Measurements from ENCODE around the gene SLC39A11. TPM values are rescaled to one million over a fixed set of nuclear protein-coding genes. Genes with fewer than 3 reads are reported as not detected.

SLC39A11 gene
- total RNA-seq, 1 experiment from 2014 or later = 15.8 TPM

DNA sequence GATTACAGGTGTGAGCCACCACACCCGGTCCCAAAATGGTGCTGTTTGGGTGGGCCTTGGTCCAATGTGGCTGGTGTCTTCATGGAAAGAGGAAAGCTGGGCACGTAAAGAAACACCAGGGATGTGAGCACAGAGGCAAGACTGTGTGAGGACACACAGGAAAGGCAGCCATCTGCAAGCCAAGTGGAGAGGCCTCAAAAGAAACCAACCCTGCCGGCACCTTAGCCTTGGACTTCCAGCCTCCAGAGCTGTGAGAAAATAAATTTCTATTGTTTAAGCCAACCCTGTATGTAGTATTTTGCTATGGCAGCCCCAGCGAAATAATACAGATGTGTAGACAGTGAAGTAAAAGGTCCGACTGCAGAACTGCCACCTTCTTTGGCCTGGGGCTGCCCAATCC lies 68.7 kb downstream of the SLC39A11 start:
- no peak overlapping the region for H3K27ac Mint-ChIP-seq (ENCODE audit: low read depth, unreplicated experiment)
- H3K36me3 Mint-ChIP-seq (ENCODE audit: insufficient read depth, unreplicated experiment) = no peaks in the 10 kb centered on the region
- CTCF ChIA-PET = interaction anchor here (0.9 kb wide), 1 partner anchor 299 kb away, joined by 4 read pairs; no protein-coding TSS in a partner anchor
- intact Hi-C loops (cut with micrococcal nuclease) = no loop called here
- POLR2A ChIA-PET = no interaction called here
- TF ChIP-seq, protein P1, sequence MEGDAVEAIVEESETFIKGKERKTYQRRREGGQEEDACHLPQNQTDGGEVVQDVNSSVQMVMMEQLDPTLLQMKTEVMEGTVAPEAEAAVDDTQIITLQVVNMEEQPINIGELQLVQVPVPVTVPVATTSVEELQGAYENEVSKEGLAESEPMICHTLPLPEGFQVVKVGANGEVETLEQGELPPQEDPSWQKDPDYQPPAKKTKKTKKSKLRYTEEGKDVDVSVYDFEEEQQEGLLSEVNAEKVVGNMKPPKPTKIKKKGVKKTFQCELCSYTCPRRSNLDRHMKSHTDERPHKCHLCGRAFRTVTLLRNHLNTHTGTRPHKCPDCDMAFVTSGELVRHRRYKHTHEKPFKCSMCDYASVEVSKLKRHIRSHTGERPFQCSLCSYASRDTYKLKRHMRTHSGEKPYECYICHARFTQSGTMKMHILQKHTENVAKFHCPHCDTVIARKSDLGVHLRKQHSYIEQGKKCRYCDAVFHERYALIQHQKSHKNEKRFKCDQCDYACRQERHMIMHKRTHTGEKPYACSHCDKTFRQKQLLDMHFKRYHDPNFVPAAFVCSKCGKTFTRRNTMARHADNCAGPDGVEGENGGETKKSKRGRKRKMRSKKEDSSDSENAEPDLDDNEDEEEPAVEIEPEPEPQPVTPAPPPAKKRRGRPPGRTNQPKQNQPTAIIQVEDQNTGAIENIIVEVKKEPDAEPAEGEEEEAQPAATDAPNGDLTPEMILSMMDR (IDR thresholded peaks at IDR 0.05; ENCODE audit: unreplicated experiment) = no peak
- H3K4me3 Mint-ChIP-seq (ENCODE audit: unreplicated experiment) = no peak overlapping the region
- DNase-seq (ENCODE audit: unreplicated experiment) = no peak
- no peaks in the 10 kb centered on the region for H3K4me1 Mint-ChIP-seq (ENCODE audit: insufficient read depth, unreplicated experiment)
- BruUV-seq (replicated peaks) = no TSS peak
- no peaks in the 10 kb centered on the region for H3K27me3 Mint-ChIP-seq (ENCODE audit: insufficient read depth, unreplicated experiment)
- H3K9me3 Mint-ChIP-seq (ENCODE audit: unreplicated experiment) = peaks cover 8% of the 10 kb centered on the region

DNA sequence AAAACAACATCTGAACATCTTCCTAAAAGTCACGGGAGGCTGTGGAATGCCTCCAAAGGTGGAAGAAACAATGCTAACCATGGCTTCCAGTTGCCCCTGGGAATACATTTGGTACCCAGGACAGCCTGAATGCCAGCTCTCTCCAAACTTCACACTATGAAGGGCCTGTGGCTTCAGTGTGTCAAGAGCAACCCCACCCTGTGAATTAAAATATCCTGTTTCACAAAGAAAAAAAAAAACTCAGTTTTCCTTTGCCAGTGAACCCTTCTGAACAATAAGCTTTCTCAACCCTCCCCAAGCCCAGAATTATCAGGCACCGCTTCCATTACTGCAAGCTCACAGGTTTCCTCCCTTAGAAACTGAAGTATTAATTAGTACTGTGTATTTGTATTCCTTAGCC lies 69.8 kb downstream of the SLC39A11 start:
- TF ChIP-seq, protein P1 (IDR thresholded peaks at IDR 0.05; ENCODE audit: unreplicated experiment) = no peak
- CTCF ChIA-PET = interaction anchor here (0.7 kb wide), 2 partner anchors 10 to 302 kb away, joined by 3 to 6 read pairs; no protein-coding TSS in a partner anchor
- Mint-ChIP-seq H3K27ac (ENCODE audit: low read depth, unreplicated experiment) (no peak overlapping the region), H3K9me3 (ENCODE audit: unreplicated experiment) (peaks cover 8% of the 10 kb centered on the region), H3K4me3 (ENCODE audit: unreplicated experiment) (no peak overlapping the region), H3K27me3 (ENCODE audit: insufficient read depth, unreplicated experiment) (no peaks in the 10 kb centered on the region), H3K36me3 (ENCODE audit: insufficient read depth, unreplicated experiment) (no peaks in the 10 kb centered on the region), H3K4me1 (ENCODE audit: insufficient read depth, unreplicated experiment) (no peaks in the 10 kb centered on the region)
- BruUV-seq (replicated peaks) = no TSS peak
- DNase-seq (ENCODE audit: unreplicated experiment) = no peak
- intact Hi-C loops (cut with micrococcal nuclease) = no loop called here
- POLR2A ChIA-PET = no interaction called here

DNA sequence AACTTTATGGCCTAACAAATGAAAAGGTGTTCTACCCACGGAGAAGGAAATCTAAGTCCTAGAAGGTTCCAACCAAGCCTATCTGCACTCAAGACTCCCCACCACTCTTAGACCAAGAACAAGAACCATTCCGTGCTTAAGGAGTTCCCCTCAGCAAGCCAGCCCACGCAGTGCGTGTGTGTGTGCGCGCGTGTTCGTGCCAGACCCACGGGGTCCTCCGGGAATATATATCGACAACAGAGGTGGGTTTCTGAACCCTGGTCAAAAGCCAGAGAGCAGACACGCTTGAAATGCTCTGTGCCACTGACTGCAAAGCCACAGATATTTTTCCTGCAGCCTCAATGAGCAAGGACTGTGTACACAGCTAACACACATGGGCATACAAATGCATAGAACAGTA lies 70.7 kb downstream of the SLC39A11 start:
- no peak for DNase-seq (ENCODE audit: unreplicated experiment)
- POLR2A ChIA-PET = no interaction called here
- intact Hi-C loops (cut with micrococcal nuclease) = no loop called here
- Mint-ChIP-seq H3K9me3 (ENCODE audit: unreplicated experiment) (peaks cover 8% of the 10 kb centered on the region), H3K4me1 (ENCODE audit: insufficient read depth, unreplicated experiment) (no peaks in the 10 kb centered on the region), H3K27me3 (ENCODE audit: insufficient read depth, unreplicated experiment) (no peaks in the 10 kb centered on the region), H3K27ac (ENCODE audit: low read depth, unreplicated experiment) (no peak overlapping the region), H3K36me3 (ENCODE audit: insufficient read depth, unreplicated experiment) (no peaks in the 10 kb centered on the region), H3K4me3 (ENCODE audit: unreplicated experiment) (no peak overlapping the region)
- BruUV-seq (replicated peaks) = no TSS peak
- TF ChIP-seq, protein P1 (IDR thresholded peaks at IDR 0.05; ENCODE audit: unreplicated experiment) = no peak
- CTCF ChIA-PET = interaction anchor here (0.6 to 1.1 kb wide), 2 partner anchors 9 to 117 kb away, joined by 3 read pairs; no protein-coding TSS in a partner anchor

DNA sequence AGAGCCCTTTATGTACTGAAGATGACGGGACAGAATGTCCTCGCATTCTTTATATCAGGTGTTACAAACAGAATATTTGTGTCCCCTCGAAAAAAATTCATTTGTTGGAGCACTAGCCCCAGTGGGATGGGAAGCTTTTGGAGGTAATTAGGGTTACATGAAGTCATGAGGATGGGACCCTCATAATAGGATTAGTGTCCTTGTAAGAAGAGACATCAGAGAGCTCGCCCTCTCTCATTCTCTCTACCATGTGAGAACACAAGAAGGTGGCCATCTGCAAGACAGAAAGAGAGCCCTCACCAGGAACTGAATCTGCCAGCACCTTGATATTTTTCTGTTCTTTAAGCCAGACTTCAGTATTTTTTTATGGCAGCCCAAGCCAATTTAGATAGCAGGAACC lies 72.4 kb downstream of the SLC39A11 start:
- TF ChIP-seq, protein P1 (IDR thresholded peaks at IDR 0.05; ENCODE audit: unreplicated experiment) = no peak
- Mint-ChIP-seq H3K27me3 (ENCODE audit: insufficient read depth, unreplicated experiment) (no peaks in the 10 kb centered on the region), H3K36me3 (ENCODE audit: insufficient read depth, unreplicated experiment) (no peaks in the 10 kb centered on the region), H3K4me1 (ENCODE audit: insufficient read depth, unreplicated experiment) (no peaks in the 10 kb centered on the region), H3K4me3 (ENCODE audit: unreplicated experiment) (no peak overlapping the region), H3K9me3 (ENCODE audit: unreplicated experiment) (peaks cover 8% of the 10 kb centered on the region), H3K27ac (ENCODE audit: low read depth, unreplicated experiment) (no peak overlapping the region)
- DNase-seq (ENCODE audit: unreplicated experiment) = no peak
- ChIA-PET POLR2A (no interaction called here), CTCF (interaction anchor here (0.6 kb wide), 1 partner anchor 148 kb away, joined by 4 read pairs; no protein-coding TSS in a partner anchor)
- no TSS peak for BruUV-seq (replicated peaks)
- intact Hi-C loops (cut with micrococcal nuclease) = no loop called here
